Measurements from ENCODE around the gene C1RL.

C1RL gene

GRCh38 chr12:7150356-7150755 is 41.3 kb upstream of the C1RL start:
- H3K27me3 ChIP-seq (ENCODE audit: control insufficient read depth in 1 of 2, insufficient read depth in 2 of 2, low read length in 2 of 2), result no peaks in the 10 kb centered on the region
- H3K9ac ChIP-seq (ENCODE audit: low read length in 2 of 2), result no peak overlapping the region
- no peaks in the 10 kb centered on the region for H3K4me1 ChIP-seq (ENCODE audit: control insufficient read depth, insufficient read depth, low read length)
- H3K36me3 ChIP-seq (ENCODE audit: control insufficient read depth in 2 of 2, insufficient read depth in 2 of 2, low read length in 2 of 2), result peaks cover 19 to 25% of the 10 kb centered on the region in 2 donors
- no peaks in the 10 kb centered on the region for H3K9me3 ChIP-seq (ENCODE audit: control insufficient read depth in 2 of 2, low read length in 2 of 2)
- no peak overlapping the region for H3K4me3 ChIP-seq (ENCODE audit: low read length in 2 of 2)
- no peak overlapping the region for H3K27ac ChIP-seq (ENCODE audit: low read length)

DNA sequence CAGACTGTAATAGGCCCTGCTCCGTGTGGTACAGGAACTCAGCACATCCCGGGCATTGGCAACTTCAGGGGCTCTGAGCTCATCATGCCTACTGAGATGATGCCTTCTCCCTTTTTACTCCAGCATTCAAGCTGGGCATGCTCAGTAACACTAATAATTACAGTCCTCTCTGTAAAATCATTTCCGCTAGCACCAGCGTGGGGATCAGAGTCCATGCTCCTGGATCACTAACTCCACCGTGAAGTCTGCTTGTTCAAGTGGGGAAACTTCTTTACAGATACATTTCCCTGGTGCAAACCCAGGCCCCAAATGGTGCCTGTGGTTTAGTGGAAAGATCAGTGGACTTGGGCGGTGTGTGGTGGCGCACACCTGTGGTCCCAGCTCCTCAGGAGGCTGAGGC is 37.9 kb upstream of the C1RL start:
- no peak overlapping the region for H3K9ac ChIP-seq (ENCODE audit: low read length in 2 of 2)
- H3K27ac ChIP-seq (ENCODE audit: low read length), result no peak overlapping the region
- H3K27me3 ChIP-seq (ENCODE audit: control insufficient read depth in 1 of 2, insufficient read depth in 2 of 2, low read length in 2 of 2), result no peaks in the 10 kb centered on the region
- no peak overlapping the region for H3K4me3 ChIP-seq (ENCODE audit: low read length in 2 of 2)
- no peaks in the 10 kb centered on the region for H3K9me3 ChIP-seq (ENCODE audit: control insufficient read depth in 2 of 2, low read length in 2 of 2)
- H3K4me1 ChIP-seq (ENCODE audit: control insufficient read depth, insufficient read depth, low read length), result no peaks in the 10 kb centered on the region
- peaks cover 18 to 23% of the 10 kb centered on the region in 2 donors for H3K36me3 ChIP-seq (ENCODE audit: control insufficient read depth in 2 of 2, insufficient read depth in 2 of 2, low read length in 2 of 2)

DNA sequence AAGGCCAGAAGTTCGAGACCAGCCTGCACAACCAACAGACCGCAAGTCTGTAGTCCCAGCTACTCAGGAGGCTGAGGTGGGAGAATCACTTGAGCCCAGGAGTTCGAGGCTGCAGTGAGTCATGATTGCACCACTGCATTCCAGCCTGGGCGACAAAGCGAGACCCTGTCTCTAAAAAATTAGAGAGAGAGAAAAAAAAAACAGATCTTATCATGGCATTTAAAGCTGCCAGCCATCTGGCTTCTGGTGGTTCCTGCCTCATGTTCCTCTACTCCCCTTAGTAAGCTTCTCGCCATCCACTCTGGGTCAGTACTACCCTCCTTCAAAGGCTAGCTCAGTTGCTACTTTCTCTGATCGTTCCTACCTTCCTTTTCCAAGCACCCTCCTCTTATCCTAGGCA is 37.2 kb upstream of the C1RL start:
- peaks cover 24 to 26% of the 10 kb centered on the region in 2 donors for H3K36me3 ChIP-seq (ENCODE audit: control insufficient read depth in 2 of 2, insufficient read depth in 2 of 2, low read length in 2 of 2)
- H3K9me3 ChIP-seq (ENCODE audit: control insufficient read depth in 2 of 2, low read length in 2 of 2), result no peaks in the 10 kb centered on the region
- H3K4me3 ChIP-seq (ENCODE audit: low read length in 2 of 2), result no peak overlapping the region

GRCh38 chr12:7145671-7146070 is 36.7 kb upstream of the C1RL start:
- Histone ChIP-seq H3K9me3 (ENCODE audit: control insufficient read depth in 2 of 2, low read length in 2 of 2) (no peaks in the 10 kb centered on the region), H3K9ac (ENCODE audit: low read length in 2 of 2) (no peak overlapping the region), H3K27ac (ENCODE audit: low read length) (no peak overlapping the region), H3K4me3 (ENCODE audit: low read length in 2 of 2) (no peak overlapping the region), H3K36me3 (ENCODE audit: control insufficient read depth in 2 of 2, insufficient read depth in 2 of 2, low read length in 2 of 2) (peaks cover 21 to 23% of the 10 kb centered on the region in 2 donors), H3K27me3 (ENCODE audit: control insufficient read depth in 1 of 2, insufficient read depth in 2 of 2, low read length in 2 of 2) (no peaks in the 10 kb centered on the region), H3K4me1 (ENCODE audit: control insufficient read depth, insufficient read depth, low read length) (no peaks in the 10 kb centered on the region)

More for the DNA sequence above, 37.2 kb upstream of the C1RL start:
- no peak overlapping the region for H3K27ac ChIP-seq (ENCODE audit: low read length)
- no peaks in the 10 kb centered on the region for H3K4me1 ChIP-seq (ENCODE audit: control insufficient read depth, insufficient read depth, low read length)
- H3K9ac ChIP-seq (ENCODE audit: low read length in 2 of 2), result no peak overlapping the region
- no peaks in the 10 kb centered on the region for H3K27me3 ChIP-seq (ENCODE audit: control insufficient read depth in 1 of 2, insufficient read depth in 2 of 2, low read length in 2 of 2)

- no peaks in the 10 kb centered on the region for H3K27me3 ChIP-seq (ENCODE audit: control insufficient read depth in 1 of 2, insufficient read depth in 2 of 2, low read length in 2 of 2)
- no peak overlapping the region for H3K27ac ChIP-seq (ENCODE audit: low read length)
- no peaks in the 10 kb centered on the region for H3K9me3 ChIP-seq (ENCODE audit: control insufficient read depth in 2 of 2, low read length in 2 of 2)
- H3K9ac ChIP-seq (ENCODE audit: low read length in 2 of 2), result no peak overlapping the region
- H3K4me1 ChIP-seq (ENCODE audit: control insufficient read depth, insufficient read depth, low read length), result no peaks in the 10 kb centered on the region
- peaks cover 14 to 18% of the 10 kb centered on the region in 2 donors for H3K36me3 ChIP-seq (ENCODE audit: control insufficient read depth in 2 of 2, insufficient read depth in 2 of 2, low read length in 2 of 2)
- no peak overlapping the region for H3K4me3 ChIP-seq (ENCODE audit: low read length in 2 of 2)
Measured at GRCh38 chr12:7144414-7145120, 35.6 kb upstream of the C1RL start.

GRCh38 chr12:7143564-7143963 is 34.5 kb upstream of the C1RL start:
- Histone ChIP-seq H3K4me3 (ENCODE audit: low read length in 2 of 2) (no peak overlapping the region), H3K9me3 (ENCODE audit: control insufficient read depth in 2 of 2, low read length in 2 of 2) (no peaks in the 10 kb centered on the region), H3K4me1 (ENCODE audit: control insufficient read depth, insufficient read depth, low read length) (no peaks in the 10 kb centered on the region), H3K36me3 (ENCODE audit: control insufficient read depth in 2 of 2, insufficient read depth in 2 of 2, low read length in 2 of 2) (peaks cover 7 to 12% of the 10 kb centered on the region in 2 donors), H3K27me3 (ENCODE audit: control insufficient read depth in 1 of 2, insufficient read depth in 2 of 2, low read length in 2 of 2) (no peaks in the 10 kb centered on the region), H3K27ac (ENCODE audit: low read length) (no peak overlapping the region), H3K9ac (ENCODE audit: low read length in 2 of 2) (no peak overlapping the region)

- H3K27me3 ChIP-seq (ENCODE audit: control insufficient read depth in 1 of 2, insufficient read depth in 2 of 2, low read length in 2 of 2), result no peaks in the 10 kb centered on the region
- H3K9me3 ChIP-seq (ENCODE audit: control insufficient read depth in 2 of 2, low read length in 2 of 2), result no peaks in the 10 kb centered on the region
- H3K36me3 ChIP-seq (ENCODE audit: control insufficient read depth in 2 of 2, insufficient read depth in 2 of 2, low read length in 2 of 2), result peaks cover 7 to 13% of the 10 kb centered on the region in 2 donors
- H3K4me1 ChIP-seq (ENCODE audit: control insufficient read depth, insufficient read depth, low read length), result no peaks in the 10 kb centered on the region
- no peak overlapping the region for H3K4me3 ChIP-seq (ENCODE audit: low read length in 2 of 2)
- H3K27ac ChIP-seq (ENCODE audit: low read length), result no peak overlapping the region
- no peak overlapping the region for H3K9ac ChIP-seq (ENCODE audit: low read length in 2 of 2)
Measured at GRCh38 chr12:7142809-7143465, 33.9 kb upstream of the C1RL start.

DNA sequence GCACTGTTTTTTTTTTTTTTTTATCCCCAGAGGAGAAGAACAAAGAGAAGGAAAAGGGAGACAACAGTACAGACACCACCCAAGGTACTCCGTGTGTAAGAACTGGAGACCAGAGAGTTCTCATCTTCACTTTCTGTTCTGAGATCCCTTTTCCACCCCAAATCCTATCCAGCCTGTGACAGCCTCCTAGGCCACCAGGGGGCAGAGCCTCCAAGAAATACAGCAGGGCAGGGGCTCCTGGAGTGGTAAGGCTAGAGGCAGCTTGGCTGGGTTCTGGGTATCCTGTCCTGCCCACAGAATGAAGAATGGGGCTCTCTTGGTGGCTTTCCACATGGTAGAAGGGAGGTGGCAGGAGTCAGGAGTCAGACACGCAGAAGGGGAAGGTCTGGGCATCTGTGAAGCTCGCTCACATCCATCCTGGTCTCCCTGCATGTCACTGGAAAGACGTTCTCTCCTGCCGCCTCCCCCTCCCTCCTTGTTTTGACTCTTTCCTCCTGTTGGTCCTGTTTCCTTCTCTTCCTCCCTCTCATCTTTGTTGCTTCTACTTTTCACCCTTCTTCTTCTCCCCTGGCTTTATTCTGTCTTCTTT is 33.1 kb upstream of the C1RL start:
- Histone ChIP-seq H3K4me3 (ENCODE audit: low read length in 2 of 2) (no peak overlapping the region), H3K9ac (ENCODE audit: low read length in 2 of 2) (no peak overlapping the region), H3K4me1 (ENCODE audit: control insufficient read depth, insufficient read depth, low read length) (no peaks in the 10 kb centered on the region), H3K27ac (ENCODE audit: low read length) (no peak overlapping the region), H3K36me3 (ENCODE audit: control insufficient read depth in 2 of 2, insufficient read depth in 2 of 2, low read length in 2 of 2) (peaks cover 8 to 17% of the 10 kb centered on the region in 2 donors), H3K9me3 (ENCODE audit: control insufficient read depth in 2 of 2, low read length in 2 of 2) (no peaks in the 10 kb centered on the region), H3K27me3 (ENCODE audit: control insufficient read depth in 1 of 2, insufficient read depth in 2 of 2, low read length in 2 of 2) (no peaks in the 10 kb centered on the region)

- Histone ChIP-seq H3K4me1 (ENCODE audit: control insufficient read depth, insufficient read depth, low read length) (no peaks in the 10 kb centered on the region), H3K36me3 (ENCODE audit: control insufficient read depth in 2 of 2, insufficient read depth in 2 of 2, low read length in 2 of 2) (peaks cover 15 to 22% of the 10 kb centered on the region in 2 donors), H3K27ac (ENCODE audit: low read length) (no peak overlapping the region), H3K27me3 (ENCODE audit: control insufficient read depth in 1 of 2, insufficient read depth in 2 of 2, low read length in 2 of 2) (no peaks in the 10 kb centered on the region), H3K9me3 (ENCODE audit: control insufficient read depth in 2 of 2, low read length in 2 of 2) (no peaks in the 10 kb centered on the region), H3K4me3 (ENCODE audit: low read length in 2 of 2) (no peak overlapping the region), H3K9ac (ENCODE audit: low read length in 2 of 2) (no peak overlapping the region)
Measured at GRCh38 chr12:7141351-7142005, 32.5 kb upstream of the C1RL start.

DNA sequence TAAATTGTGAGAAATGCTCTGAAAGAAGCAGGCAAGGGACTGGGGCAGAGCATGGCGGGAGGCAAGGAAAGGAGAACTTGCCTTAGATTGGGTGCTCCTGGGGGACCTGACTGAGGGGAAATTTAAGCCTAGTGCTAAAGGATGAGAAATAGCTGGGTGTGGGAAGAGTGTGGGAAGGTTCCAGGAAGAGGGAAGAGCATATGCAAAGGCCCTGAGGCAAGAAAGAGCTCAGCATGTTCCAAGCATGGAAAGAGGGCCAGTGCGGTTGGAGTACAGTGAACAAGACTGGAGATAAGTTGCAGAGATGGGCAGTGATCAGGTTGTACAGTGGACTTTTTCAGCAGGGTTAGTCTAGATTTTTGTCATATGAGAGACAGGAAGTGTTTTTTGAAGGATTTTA is 30.2 kb upstream of the C1RL start:
- Histone ChIP-seq H3K9ac (ENCODE audit: low read length in 2 of 2) (no peak overlapping the region), H3K27me3 (ENCODE audit: control insufficient read depth in 1 of 2, insufficient read depth in 2 of 2, low read length in 2 of 2) (no peaks in the 10 kb centered on the region), H3K27ac (ENCODE audit: low read length) (no peak overlapping the region), H3K36me3 (ENCODE audit: control insufficient read depth in 2 of 2, insufficient read depth in 2 of 2, low read length in 2 of 2) (peaks cover 28 to 30% of the 10 kb centered on the region in 2 donors), H3K4me1 (ENCODE audit: control insufficient read depth, insufficient read depth, low read length) (no peaks in the 10 kb centered on the region), H3K9me3 (ENCODE audit: control insufficient read depth in 2 of 2, low read length in 2 of 2) (no peaks in the 10 kb centered on the region), H3K4me3 (ENCODE audit: low read length in 2 of 2) (no peak overlapping the region)
